PC-9 (cell line): Measurements from ENCODE around the gene CCDC167. TPM values are rescaled to one million over a fixed set of nuclear protein-coding genes. Genes with fewer than 3 reads are reported as not detected.
"Not testable (repeated sequence)": the region's sequence is repeated elsewhere in the genome, so short reads cannot be mapped to it uniquely, and the experiment has no call there.

Source experiments
- BruUV-seq: library from RNA; stranded (reverse); fragments of 400-500 nt; replicated peaks from 2 replicates; lab custom pipeline; 2021; lab: Mats Ljungman, UMichigan
- CTCF ChIA-PET: fragments of 300-600 bp; sonication (Branson Sonifier 250); formaldehyde crosslinking; loops from one replicate; lab custom pipeline; 2022; ENCODE audit warnings: antibody characterized with exemption; lab: Charles Lee
- POLR2A ChIA-PET: fragments of 300-600 bp; sonication (Branson Sonifier 250); formaldehyde crosslinking; loops from one replicate; lab custom pipeline; 2022; ENCODE audit warnings: antibody characterized with exemption; ENCODE audit not compliant: unreplicated experiment; lab: Charles Lee
- DNase-seq, 2 experiments: peaks; one replicate each; pipeline versions ENCODE4 v3.0.0 to v3.0.0-alpha.2; 2015 to 2022; ENCODE audit warnings: mixed read lengths in 1 of 2
- H2AFZ ChIP-seq: fragments of 200-600 bp; sonication (generic); 2 replicates; pipeline ENCODE4 v1.8.1; 2017; ENCODE audit warnings: antibody characterized with exemption
- H3F3A ChIP-seq: fragments of 200-600 bp; sonication (generic); 2 replicates; pipeline ENCODE4 v1.8.1; 2017; ENCODE audit warnings: antibody characterized with exemption, mild to moderate bottlenecking, low read depth; ENCODE audit not compliant: insufficient read depth
- H3K27ac ChIP-seq: fragments of 200-600 bp; sonication (generic); 2 replicates; pipeline ENCODE4 v1.6.1; 2016; ENCODE audit warnings: mixed run types
- H3K27me3 ChIP-seq: fragments of 200-600 bp; sonication (generic); 2 replicates; pipeline ENCODE4 v1.6.1; 2016; ENCODE audit warnings: low read depth, mixed run types; ENCODE audit not compliant: insufficient read depth
- H3K36me3 ChIP-seq: fragments of 200-600 bp; sonication (generic); 2 replicates; pipeline ENCODE4 v1.6.1; 2016; ENCODE audit warnings: low read depth, mixed run types
- H3K4me1 ChIP-seq: fragments of 200-600 bp; sonication (generic); replicated peaks from 2 replicates; pipeline ENCODE4 v1.6.1; 2016; ENCODE audit warnings: mixed run types; ENCODE audit not compliant: insufficient read depth
- H3K4me2 ChIP-seq: fragments of 200-600 bp; sonication (generic); 2 replicates; pipeline ENCODE4 v1.6.1; 2017; ENCODE audit warnings: mixed run types
- H3K4me3 ChIP-seq: fragments of 200-600 bp; sonication (generic); 2 replicates; pipeline ENCODE4 v1.6.1; 2016; ENCODE audit warnings: mixed run types
- H3K79me2 ChIP-seq: fragments of 200-600 bp; sonication (generic); 2 replicates; pipeline ENCODE4 v1.6.1; 2017; ENCODE audit warnings: low read depth, mixed run types
- H3K9me2 ChIP-seq: fragments of 200-600 bp; sonication (generic); 2 replicates; pipeline ENCODE4 v1.8.1; 2017; ENCODE audit warnings: mild to moderate bottlenecking; ENCODE audit not compliant: insufficient read depth
- H3K9me3 ChIP-seq: fragments of 200-600 bp; sonication (generic); 2 replicates; pipeline ENCODE4 v1.8.1; 2016; ENCODE audit warnings: low read depth; ENCODE audit not compliant: insufficient read depth
- H4K20me1 ChIP-seq: fragments of 200-600 bp; sonication (generic); 2 replicates; pipeline ENCODE4 v1.8.1; 2017; ENCODE audit not compliant: insufficient read depth
- CTCF ChIP-seq: fragments of 200-600 bp; sonication (generic); conservative IDR thresholded peaks from 2 replicates; pipeline ENCODE4 v1.6.1; 2017; ENCODE audit warnings: mixed run types, antibody characterized with exemption, mild to moderate bottlenecking, moderate library complexity
- EZH2 ChIP-seq: fragments of 200-600 bp; sonication (generic); IDR thresholded peaks from 2 replicates; pipeline ENCODE4 v1.8.0; 2017; ENCODE audit warnings: antibody characterized with exemption, low read depth
- intact Hi-C: fragments of 100-400 bp; cut with micrococcal nuclease; formaldehyde crosslinking; loops from one replicate; pipeline ENCODE4 v1.10.0; 2022; ENCODE audit not compliant: unreplicated experiment
- total RNA-seq: library from RNA; stranded (reverse); gene quantifications from 2 replicates; pipeline ENCODE4 v1.2.3, GENCODE V29; 2021

CCDC167 gene
- total RNA-seq, 1 experiment from 2014 or later, result 29.4 TPM

GRCh38 chr6:37501632-37502491, 2.2 kb upstream of the CCDC167 start:
- Histone ChIP-seq H3K79me2 (no peaks in the 10 kb centered on the region), H3K9me3 (no peaks in the 10 kb centered on the region), H3K27me3 (no peaks in the 10 kb centered on the region; the same call in 1 of the 2 replicates), H3K9me2 (no peaks in the 10 kb centered on the region), H3K36me3 (no peaks in the 10 kb centered on the region), H3K4me3 (no peak overlapping the region), H3K4me2 (no peak overlapping the region), H3K27ac (no peak overlapping the region), H3F3A (no peaks in the 10 kb centered on the region; the same call in 1 of the 2 replicates), H4K20me1 (no peaks in the 10 kb centered on the region), H3K4me1 (0 out of 2 replicates have a peak, but pooled peaks cover 6% of the 10 kb centered on the region), H2AFZ (no peak overlapping the region)
- intact Hi-C loops, result no loop called here
- no peak for TF ChIP-seq CTCF
- no peak for TF ChIP-seq EZH2
- DNase-seq, result no peak
- BruUV-seq, result no TSS peak
- CTCF ChIA-PET, result no interaction called here
- POLR2A ChIA-PET, result interaction anchor here (0.6 kb wide), 2 partner anchors 16 to 28 kb away, joined by 6 to 10 read pairs; no protein-coding TSS in a partner anchor

- H2AFZ ChIP-seq, H4K20me1 ChIP-seq, intact Hi-C loops, H3K9me2 ChIP-seq, DNase-seq, H3K9me3 ChIP-seq, H3K4me1 ChIP-seq, H3K4me2 ChIP-seq, H3K36me3 ChIP-seq, H3F3A ChIP-seq, H3K4me3 ChIP-seq, H3K27me3 ChIP-seq, POLR2A ChIA-PET, BruUV-seq, H3K27ac ChIP-seq, H3K79me2 ChIP-seq, CTCF ChIA-PET: not testable (repeated sequence)
Measured at GRCh38 chr6:37500904-37501303, 1.2 kb upstream of the CCDC167 start.

GRCh38 chr6:37500294-37500608, 558 bp upstream of the CCDC167 start:
- Histone ChIP-seq H3K9me3 (no peaks in the 10 kb centered on the region), H2AFZ (peak overlapping the region; percentile 87), H3K9me2 (no peaks in the 10 kb centered on the region), H3K27ac (no peak overlapping the region), H3K36me3 (no peaks in the 10 kb centered on the region), H4K20me1 (no peaks in the 10 kb centered on the region), H3K4me3 (peak overlapping the region; percentile 62), H3K4me1 (0 out of 2 replicates have a peak, but pooled peaks cover 6% of the 10 kb centered on the region), H3K79me2 (no peaks in the 10 kb centered on the region), H3F3A (no peaks in the 10 kb centered on the region; the same call in 1 of the 2 replicates), H3K4me2 (peak overlapping the region; percentile 80), H3K27me3 (no peaks in the 10 kb centered on the region; the same call in 1 of the 2 replicates)
- intact Hi-C loops, result no loop called here
- POLR2A ChIA-PET, result no interaction called here
- no TSS peak for BruUV-seq
- no peak for DNase-seq
- CTCF ChIA-PET, result no interaction called here
- no peak for TF ChIP-seq EZH2
- TF ChIP-seq CTCF, result no peak
